DMS53 treated with DMSO at 0.1 percent for 48 hours (cell line): ENCODE measurements around the gene VEZT.

Experiments used
- DNase-seq: peaks from one replicate; lab custom pipeline; 2025; ENCODE audit not compliant: unreplicated experiment; lab: John Stamatoyannopoulos, UW

Gene VEZT

DNA sequence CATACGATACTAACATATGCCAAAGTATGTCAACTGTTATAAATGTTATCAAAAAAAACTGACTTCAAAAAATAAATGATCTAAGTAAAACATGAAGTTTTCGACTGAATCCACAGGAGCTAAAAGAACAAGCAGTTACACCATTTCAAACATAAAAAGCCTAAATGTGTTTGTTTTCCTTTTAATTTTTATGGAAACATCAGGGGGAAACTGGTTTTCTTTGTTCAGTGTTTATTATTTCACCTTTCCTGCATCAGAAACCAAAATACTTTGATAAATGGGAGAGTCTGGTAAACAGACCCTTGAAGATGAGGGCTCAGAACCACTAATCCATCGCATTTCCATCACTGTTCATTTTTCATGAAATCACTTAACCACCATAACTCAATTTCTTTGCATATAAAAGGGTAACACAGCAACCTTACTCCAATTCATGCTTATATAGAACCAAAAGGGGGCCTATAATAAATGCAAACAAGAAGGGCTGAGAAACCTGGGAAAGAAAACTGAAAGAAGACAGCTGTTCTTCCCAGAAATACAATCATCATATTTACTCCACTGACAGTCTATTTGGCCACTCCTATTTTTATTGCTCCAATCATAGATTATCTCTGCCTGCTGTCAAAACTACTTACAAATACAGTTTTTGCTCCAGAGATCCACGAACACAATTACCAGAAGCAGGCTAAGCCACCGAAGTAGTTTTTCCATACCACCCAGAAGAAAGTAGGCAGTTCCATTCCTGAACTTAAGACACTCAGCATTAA is 17.3 kb upstream of the VEZT start:
- no peak for DNase-seq

DNA sequence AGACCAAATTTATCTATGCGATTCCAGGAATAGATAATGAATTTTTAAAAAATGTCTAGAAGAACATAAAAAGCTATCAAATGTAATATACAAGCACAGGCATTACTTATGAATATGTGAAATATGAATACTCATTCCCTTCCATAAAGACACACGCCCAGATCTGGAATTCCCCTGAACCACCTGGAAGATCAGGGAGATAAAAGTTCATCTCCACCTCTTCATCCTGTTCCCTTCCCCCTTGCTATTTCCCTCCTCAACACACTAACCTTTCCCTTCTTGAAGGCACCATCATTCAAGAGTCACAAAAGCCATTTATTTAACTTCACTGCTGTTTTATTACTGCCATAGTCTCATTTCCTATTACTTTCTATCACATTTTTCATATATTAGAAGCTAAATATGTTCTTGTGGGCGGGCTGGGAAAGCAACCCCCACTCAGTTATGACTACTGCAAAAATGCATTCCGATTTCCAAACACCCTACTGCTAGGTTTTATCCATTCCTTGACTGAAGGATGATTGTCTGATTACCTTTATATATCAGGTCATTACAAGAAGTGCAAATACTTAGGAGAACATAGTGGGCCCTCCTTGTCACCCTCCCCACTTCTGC is 16.4 kb upstream of the VEZT start:
- DNase-seq, result no peak

DNA sequence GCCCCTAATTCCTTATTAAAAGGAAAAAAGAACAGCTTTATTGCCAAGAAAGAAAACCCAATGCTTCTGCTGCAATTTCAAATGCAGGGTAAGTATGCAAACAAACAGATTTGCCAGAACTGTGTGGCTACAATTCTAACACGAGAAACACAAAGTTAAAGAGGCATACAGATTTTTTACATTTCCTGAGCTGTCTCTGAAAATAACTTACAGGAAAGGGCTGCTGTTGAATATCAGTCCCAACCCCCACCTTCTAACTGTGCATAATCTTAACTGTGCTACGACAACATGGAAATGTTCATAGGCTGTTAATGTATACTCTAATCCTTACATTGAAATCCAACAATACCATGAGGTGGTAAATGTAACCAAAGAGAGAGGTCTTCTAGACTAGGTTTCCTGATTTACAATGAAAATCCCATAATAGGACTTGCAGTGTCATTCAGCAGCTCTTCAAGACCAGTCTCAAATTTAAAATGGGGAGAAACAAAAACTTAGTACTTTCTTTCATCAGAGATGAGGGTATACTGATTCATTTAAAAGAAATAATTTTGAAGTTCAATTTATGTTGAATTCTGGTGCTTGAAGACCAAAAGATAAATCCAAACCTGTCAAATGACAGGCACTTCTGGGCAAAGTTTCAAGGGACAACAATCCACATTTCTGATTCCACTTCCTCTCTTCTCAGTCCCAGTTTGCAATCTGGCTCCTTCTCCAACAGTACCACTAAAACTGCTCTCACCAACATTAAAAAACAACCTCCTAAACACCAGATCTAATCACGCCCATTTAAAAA is 14.7 kb upstream of the VEZT start:
- DNase-seq, result no peak

DNA sequence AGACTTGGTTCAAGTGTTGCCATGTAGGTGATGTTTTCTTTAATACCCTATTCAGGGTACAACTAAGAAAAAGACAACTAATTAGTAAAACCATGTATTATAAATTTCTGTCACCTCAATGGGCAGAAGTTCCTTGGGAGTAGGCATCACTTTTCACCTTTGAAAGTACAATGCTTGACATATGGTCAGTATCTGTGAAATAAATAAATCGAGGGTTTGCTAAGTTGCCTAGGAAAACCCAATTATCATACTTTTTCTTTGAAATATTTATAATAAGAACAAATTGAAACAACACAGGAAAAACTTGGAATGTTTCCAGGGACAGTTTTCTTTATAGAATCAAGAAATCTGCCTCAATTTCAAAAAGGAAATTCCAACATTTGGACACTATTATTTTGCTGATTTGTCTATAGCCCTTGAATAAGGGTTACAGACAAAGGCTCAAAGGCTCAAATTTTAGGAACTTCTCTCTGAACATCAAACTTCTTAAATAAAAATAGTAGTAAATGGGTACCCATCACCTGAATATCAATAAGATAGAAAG is 14.0 kb upstream of the VEZT start:
- no peak for DNase-seq

DNA sequence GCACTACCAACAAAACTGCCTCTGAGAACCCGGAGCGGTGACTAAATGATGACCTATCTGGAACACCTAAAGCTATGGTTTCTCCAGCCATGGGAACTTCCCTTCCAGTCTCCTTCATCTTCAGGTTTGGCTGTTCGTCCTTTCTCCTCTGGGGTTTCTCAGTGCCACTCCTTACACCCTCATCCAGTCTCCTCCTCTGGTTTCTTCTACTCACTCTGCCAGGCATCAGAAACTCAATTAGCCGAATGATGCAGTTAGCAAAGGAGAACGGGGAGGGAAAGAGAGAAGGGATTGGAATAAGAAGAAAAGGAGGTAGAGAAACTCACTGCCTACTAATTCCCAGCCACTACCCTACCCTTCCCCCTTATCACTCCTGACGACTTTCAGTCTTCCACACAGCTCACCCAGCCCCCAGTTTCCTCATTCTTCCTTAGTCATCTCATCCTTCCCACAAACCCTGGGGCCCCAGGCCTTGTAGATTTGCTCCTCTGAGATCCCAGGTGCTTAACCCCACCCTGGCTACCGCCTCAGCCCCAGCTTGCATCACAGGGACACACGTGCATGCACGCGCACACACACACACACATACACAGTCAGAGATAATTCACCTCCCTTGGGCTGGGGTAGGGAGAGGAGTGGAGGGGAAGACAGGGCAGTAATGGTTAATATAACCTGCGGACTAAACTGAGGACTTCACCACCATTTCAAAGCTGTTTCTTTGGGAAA is 13.3 kb upstream of the VEZT start:
- no peak for DNase-seq

DNA sequence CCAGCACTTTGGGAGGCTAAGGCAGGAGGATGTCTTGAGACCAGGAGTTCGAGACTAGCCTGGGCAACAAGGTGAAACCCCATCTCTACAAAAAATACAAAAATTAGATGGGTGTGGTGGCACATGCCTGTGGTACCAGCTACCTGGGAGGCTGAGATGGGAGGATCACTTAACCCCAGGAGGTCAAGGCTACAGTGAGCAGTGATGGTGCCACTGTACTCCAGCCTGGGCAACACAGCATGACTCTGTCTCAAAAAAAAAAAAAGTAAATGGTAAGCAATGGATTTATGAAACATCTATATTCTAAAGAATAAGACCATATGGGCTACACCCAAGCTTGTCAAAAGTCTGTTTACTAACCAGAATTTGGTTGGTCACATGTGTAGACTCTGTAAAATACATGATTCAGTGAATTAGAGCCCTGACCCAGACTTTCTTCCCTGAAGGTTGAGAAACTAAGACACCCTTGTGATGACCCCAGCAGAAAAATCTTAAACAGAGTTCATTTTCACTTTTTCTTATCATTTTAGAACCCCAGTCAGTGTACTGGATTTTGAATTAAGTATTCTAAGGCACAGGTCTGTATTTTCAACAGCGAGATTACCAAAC is 12.5 kb upstream of the VEZT start:
- no peak for DNase-seq

DNA sequence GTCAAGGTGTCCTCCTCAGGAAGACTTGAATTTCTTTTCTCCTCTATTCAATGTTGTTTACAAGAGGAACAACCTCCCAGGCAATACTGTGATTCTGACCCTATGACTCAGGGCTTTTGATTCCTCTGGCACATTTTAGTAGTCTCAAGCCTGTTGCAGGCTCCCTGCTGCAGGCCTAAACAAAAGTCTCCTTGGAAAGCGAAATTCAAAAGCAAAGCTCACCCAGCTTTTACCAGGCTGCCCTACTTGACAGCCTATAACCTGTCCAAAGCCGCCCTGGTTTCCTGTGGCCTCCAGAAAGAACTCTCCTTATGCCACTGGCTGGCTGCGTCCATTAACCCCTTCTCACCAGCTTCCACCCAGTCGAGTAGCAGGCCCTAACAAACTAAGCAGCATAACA is 11.9 kb upstream of the VEZT start:
- DNase-seq, result no peak

DNA sequence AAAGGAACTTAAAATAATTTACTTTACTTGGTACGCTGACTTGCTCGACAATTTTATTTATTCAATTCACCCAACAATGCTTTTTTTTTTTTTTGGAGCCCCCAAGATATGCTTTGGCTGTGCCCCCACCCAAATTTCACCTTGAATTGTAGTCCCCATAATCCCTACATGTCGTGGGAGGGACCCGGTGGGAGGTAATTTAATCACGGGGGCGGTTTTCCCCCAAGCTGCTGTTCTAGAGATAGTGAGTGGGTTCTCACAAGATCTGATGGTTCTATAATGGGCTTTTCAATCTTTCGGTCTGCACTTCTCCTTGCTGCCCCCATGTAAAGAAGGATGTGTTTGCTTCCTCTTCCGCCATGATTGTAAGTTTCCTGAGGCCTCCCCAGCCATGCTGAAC is 10.7 kb upstream of the VEZT start:
- no peak for DNase-seq

DNA sequence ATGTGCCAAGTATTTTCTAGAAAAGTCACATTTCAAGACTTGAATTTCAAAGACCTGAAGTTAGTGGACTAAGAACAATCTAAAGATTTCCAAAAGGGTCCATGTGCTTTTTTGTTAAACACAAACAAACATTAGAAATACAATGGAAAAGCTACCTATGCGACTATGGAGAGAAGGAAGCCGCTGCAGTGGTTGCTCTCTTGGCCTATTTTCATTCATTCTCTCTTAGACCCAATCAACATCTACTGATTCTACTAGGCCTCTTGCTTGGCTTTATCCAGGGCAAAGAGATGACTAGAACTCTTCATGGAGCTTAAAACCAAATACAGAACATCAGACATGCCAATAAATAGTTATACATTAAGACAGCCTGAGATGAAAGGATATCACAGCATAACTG is 10.2 kb upstream of the VEZT start:
- DNase-seq, result no peak

DNA sequence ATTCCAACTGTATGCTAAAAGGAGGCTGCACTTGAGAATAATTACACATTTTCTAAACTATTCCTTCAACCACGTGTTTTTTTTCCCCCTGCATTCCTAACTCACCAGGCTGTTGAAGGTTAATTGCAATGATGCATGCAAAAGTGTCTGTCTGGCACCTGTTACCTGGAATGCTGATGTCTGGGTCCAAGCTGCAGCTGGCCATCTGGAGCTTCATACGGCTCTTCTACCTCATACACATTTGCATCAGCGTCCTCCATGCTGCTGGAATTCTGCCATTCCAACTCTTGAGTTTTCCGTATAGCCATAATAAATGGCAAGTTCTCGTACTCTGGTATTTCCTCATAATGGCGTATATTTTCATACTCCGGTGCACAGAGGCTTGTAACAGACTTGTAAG is 8.9 kb upstream of the VEZT start:
- DNase-seq, result peak; percentile 90

DNA sequence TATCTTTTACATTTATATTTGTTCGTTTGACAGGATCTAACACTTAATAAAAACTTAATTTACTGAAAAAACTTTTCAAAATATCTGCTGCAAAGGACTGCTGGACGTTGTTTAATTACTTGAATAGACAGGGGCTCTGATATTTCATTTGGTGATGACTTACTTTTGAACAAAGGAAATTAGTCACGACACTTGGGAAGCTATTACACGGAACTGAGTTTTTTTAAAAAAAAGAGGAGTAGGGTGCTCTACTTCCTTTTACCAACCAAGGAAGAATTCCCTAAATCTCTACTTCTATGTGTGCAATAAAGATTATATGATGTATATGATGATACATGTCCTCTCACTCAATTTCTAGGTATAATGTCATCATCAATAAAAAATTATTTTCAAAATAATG is 5.0 kb upstream of the VEZT start:
- no peak for DNase-seq

DNA sequence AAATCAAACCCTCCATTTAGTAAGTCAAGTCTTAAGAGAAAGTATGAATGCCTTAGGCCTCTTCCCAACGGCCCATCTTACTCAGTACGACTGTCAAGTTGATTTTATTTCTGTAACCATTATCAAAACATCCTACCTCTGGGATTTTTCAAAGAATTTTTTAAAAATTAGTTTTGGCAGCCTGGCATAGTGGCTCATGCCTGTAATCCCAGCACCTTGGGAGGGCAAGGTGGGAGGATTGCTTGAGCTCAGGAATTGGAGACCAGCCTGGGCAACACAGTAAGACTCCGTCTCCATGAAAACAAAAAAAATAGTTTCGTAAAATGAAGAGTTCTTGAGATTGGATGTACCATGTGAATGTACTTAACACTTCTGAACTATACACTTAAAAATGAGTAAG is 4.5 kb upstream of the VEZT start:
- DNase-seq, result no peak

DNA sequence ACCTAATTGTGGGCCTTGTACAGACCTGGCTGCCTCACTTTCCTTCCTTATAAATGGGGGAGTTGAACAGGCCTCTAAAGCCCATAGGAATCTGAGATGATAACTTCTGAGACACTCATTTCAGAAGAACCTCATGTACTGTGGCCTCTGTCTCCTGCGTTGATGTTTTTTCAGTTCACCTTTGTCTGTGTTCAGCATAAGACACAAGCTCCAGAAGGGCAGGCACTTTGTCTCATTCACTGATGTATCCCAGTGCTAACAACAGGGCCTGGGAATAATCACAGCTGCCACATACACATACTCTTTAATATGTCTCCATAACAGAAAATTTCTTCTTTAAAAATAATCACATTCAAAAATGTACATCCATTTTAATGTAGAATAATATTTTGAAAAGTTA is 3.7 kb upstream of the VEZT start:
- peak; percentile 70 for DNase-seq

DNA sequence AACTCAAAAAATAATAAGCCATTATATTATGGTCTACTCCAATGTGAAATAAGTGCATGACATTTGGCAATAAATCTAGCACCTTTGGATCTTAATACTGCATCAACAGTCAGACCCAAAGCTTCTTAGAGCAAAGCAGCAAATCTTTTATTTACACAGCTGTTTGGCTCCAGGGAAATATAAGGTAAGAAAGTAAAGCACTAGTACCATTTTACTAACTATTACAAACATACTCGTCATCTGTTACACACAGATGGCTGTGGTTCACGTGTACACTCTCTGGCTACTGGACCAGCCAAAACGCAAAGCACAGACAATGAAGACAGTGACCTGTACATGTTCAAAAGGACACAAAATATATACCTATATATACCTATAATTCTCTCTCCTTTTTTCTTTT is 3.1 kb upstream of the VEZT start:
- peak; percentile 87 for DNase-seq

DNA sequence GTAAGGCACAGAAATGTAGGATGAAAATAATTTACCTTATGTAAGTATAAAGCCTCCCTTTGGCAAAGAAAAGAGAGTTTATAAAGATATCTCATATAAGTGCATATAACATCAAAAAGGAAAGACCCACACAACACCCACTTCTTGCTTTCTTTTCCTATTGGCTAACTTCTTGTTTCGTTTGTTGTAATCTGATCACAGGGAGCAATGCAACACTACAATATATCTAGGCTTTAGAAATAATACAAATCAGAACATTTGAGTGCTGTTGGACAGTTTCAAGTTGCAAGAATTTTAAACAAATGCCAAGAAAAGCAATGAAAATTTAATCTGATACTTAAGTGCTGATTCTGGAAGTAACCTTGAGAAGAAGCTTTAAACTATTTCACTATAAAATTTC is 1.7 kb upstream of the VEZT start:
- DNase-seq, result peak; percentile 54

DNA sequence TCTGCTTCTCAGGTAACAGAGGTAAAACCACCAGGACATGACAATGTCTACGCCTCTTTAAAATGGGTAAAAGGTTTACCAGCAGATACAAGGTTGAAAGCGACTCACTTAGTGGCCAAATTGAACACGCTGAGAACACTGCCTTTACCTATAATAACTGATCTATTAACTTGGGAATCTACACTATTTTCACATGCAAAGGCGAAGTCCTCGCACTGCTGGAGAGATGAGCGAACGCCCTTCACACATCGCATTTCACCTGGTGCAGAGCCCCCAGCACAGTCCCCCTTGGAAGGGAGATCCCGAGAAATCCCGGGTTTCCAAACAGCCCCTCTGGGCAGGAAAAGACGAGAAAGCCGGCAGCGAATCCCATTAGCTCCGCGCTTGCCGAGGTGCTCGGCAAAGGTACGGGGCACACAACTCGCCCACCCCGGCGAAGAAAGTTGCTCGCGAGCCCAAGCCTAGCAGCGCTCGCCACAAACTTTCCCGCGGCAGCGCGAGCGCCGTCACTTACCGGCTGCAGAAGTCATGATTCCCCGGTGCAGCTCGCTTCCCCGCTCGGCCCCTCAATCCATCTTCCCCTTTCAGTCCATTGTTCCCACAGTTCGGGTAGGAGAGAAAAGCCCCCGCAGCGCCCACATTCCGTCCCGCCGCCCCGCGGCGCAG is 763 bp upstream of the VEZT start:
- DNase-seq, result peak; percentile 75

DNA sequence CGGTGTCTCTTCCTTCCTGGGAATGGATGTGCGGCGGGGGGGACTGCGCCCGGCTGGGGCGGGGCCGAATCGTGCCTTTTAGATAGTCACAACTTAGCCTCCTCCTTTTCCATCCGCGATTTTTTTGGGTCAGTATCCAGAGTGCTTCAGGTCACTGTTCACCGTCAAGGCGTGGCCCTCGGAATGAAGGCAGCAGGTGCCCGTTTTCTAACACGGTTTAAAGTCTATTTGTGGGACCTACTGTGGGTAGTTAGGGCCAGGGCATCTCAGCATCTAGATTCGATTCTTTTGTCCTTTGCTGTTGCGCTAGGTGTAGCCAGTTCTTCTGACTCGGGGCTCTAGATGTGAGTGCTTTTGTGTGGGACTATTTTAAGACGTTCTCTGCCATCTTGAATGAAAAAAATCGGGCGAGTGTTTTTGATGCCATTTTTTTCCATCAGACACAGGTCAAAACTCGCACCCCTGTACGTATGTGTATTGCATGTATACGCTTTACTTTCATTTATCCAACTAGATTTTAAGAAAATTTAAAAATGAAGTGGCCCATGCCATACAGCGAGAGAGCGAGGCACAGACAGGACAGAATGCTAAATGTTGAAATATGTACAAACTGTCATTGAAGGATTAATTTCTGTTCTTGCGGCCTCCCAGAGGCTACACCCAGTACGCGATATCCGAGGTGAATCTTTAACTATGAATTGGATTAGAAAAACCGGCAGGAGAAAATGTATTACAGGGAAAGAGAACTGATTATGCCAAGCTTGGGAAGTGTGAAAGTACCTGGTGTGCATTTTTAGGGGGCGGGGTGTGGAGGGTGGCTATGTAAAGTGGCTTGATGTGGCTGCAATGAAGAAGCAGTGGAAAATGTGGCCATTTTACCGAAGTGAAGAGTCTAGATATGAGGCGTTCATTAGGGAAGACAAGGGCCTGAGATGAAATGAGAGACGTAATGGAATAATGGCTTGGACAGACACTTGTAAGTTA is 835 bp downstream of the VEZT start:
- DNase-seq, result peak; percentile 65

DNA sequence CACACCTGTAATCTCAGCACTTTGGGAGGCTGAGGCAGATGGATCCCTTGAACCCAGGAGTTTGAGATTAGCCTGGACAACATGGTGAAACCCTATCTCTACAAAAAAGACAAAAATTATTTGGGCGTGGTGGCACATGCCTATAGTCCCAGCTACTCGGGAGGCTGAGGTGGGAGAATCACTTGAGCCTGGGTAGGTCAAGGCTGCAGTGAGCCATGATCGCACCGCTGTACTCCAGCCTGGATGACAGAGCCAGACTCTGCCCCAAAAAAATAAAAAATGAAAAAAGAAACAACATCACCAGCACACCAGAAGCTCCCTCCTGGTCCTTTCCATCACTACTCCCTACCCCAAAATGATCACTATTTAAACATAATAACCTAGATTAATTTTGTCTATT is 2.6 kb downstream of the VEZT start:
- no peak for DNase-seq

DNA sequence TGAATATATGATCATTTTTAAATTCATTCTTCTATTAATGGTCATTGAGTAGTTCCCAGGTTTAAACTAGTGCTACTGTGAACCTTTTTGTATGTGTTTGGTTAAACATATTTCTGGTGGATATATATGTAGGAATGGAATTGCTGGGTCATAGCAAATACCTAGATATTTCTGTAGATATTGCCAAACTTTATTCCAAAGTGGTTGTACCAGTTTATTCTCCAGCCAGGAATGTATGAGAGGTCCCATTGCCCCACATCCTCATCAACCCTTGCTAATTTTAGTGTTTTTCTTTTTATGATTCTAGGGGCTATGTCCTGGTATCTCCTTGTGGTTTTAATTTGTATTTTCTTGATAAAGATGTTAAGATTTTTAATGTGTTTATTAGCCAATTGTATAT is 3.1 kb downstream of the VEZT start:
- DNase-seq, result no peak
